Limb (tissue), 2 donors: Measurements from ENCODE around the gene PXDC1.
A peak's percentile ranks its signal among the peaks of the same experiment; 100 is the strongest.
"Not testable (repeated sequence)": the region's sequence is repeated elsewhere in the genome, so short reads cannot be mapped to it uniquely, and the experiment has no call there.

Experiments used
- DNase-seq, 2 donors: peaks; one replicate each; pipeline ENCODE4 v3.0.0-alpha.2; 2016; ENCODE audit errors: extremely low spot score in 2 of 2

PXDC1 gene

DNA sequence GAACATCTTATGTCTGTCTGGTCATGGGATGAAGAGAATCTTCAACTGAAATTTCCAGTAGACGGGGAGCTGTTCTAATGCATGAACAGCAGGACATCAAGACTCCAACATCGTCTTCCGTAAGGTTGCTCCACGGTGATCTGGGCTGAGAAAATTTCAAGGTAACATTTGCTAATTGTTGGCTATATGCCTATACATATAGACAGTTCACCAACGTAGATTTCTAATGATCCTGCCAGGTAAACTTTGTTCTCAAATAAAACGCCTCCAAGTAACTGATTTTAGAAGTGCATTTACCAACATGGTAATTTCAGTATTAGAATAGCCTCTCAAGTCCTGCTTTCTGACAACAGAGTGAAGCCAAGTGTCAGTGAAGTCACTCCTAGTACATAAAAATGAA lies 11.3 kb upstream of the PXDC1 start:
- DNase-seq, result no peak

DNA sequence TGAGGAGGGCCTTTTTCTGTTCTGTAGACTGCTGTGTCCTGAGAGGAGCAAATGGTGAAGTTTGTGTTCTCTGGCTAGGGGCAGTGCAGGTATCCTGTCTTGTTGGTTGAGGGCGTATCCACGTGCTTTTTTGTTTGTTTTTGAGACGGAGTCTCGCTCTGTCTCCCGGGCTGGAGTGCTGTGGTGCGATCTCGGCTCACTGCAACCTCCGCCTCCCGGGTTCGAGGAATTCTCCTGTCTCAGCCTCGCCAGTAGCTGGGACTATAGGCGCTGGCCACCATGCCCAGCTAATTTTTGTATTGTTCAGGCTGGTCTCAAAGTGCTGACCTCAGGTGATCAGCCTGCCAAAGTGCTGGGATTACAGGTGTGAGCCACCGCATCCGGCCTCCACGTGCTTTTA lies 10.8 kb upstream of the PXDC1 start:
- no peak for DNase-seq

DNA sequence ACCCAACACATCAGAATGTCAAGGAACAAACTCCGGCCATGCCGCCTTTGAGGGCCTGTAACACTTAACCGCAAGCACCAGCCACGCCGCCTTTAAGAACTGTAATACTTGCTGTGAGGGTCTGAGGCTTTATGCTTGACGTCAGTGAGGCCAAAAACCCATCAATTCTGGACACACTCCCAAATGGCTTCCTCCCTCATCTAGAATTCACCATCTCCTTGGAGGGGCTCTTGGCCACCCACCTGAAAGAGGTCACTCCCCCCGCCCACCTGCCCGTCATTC lies 10.4 kb upstream of the PXDC1 start:
- DNase-seq, result no peak

DNA sequence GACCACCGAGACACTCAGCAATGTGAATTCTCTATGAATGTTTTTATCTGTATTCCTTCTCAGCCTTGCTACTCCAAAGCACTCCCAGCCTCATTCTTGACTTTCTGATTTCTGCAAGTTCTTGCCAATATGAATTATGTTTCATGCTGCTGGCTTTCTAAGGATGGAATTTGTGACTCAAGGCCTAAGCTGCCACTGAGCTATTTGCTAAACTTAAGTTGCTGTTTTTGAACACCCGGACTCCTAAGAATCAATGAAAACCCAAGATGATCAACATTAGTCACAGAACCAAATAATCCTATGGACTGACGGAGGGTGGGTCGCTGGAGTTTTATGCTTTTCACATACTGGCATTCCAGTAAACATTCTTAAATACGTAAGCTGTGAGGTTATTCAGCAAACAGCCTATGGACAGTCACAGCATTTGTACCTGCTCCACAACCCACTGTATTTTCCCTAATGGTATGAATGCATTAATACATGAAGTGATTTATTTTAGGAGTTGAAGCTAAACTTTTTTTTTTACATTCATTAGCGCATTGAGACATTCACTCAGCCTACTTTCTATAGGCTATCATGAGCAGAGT lies 8.2 kb upstream of the PXDC1 start:
- no peak for DNase-seq

DNA sequence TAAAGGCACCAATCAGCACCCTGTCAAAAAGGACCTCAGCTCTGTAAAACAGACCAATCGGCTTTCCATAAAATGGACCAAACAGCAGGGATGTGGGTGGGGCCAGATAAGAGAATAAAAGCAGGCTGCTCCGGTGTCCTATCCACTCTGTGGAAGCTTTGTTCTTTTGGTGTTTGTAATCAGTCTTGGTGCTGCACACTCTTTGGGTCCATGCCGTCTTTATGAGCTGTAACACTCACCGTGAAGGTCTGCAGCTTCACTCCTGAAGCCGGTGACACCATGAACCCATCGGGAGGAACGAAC lies 7.3 kb upstream of the PXDC1 start:
- no peak for DNase-seq

DNA sequence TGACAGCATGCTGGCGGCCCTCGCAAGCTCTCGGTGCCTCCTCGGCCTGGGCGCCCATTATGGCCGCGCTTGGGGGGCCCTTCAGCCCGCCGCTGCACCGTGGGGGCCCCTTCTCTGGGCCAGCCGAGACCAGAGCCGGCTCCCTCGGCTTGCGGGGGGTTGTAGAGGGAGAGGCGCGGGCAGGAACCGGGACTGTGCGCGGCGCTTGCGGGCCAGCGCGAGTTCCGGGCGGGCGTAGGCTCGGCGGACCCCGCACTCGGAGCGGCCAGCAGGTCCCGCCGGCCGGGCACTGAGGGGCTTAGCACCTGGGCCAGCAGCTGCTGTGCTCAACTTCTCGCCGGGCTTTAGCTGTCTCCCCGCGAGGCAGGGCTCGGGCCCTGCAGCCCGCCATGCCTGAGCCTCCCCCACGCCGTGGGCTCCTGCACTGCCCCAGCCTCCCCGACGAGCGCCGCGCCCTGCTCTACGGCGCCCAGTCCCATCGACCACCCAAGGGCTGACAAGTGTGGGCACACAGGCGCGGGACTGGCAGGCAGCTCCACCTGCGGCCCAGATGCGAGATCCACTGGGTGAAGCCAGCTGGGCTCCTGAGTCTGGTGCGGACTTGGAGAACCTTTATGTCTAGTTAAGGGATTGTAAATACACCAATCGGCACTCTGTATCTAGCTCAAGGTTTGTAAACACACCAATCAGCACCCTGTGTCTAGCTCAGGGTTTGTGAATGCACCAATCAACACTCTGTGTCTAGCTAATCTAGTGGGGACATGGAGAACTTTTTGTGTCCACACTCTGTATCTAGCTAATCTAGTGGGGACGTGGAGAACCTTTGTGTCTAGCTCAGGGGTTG lies 6.7 kb upstream of the PXDC1 start:
- DNase-seq, result not testable (repeated sequence)

DNA sequence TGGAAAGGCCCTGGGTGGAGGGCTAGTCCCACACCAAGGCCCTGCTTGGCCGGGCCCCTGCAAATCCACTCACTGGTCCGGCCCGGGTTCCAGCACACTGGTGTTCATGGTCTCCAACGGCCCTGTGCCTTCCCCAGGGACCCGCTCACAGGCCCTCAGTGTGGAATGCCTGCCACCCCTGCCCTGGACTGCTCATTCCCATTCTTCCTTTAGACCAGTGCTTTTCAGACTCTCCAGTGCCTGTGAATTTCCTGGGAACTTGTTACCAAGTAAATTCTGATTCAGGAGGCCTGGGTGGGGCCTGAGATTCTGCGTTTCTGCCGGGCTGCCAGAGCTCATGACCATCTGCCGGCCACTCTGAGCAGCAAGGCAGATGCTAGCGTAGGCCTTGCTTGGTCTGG lies 5.7 kb upstream of the PXDC1 start:
- DNase-seq, result no peak

DNA sequence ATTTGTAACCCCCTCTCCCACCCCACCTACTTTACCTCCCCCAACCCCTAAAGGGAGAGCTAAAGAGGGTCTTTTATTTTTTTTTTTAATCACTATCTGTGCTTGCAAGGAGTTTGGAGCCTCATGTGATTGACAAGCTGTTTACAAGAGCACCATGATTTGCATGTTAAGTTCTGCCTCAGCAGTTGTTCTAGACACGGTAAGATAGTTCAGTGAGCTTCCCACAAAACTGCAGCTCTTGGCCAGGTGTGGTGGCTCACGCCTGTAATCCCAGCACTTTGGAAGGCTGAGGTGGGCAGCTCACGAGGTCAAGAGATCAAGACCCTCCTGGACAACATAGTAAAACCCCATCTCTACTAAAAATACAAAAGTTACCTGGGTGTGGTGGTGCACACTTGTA lies 5.0 kb upstream of the PXDC1 start:
- no peak for DNase-seq

DNA sequence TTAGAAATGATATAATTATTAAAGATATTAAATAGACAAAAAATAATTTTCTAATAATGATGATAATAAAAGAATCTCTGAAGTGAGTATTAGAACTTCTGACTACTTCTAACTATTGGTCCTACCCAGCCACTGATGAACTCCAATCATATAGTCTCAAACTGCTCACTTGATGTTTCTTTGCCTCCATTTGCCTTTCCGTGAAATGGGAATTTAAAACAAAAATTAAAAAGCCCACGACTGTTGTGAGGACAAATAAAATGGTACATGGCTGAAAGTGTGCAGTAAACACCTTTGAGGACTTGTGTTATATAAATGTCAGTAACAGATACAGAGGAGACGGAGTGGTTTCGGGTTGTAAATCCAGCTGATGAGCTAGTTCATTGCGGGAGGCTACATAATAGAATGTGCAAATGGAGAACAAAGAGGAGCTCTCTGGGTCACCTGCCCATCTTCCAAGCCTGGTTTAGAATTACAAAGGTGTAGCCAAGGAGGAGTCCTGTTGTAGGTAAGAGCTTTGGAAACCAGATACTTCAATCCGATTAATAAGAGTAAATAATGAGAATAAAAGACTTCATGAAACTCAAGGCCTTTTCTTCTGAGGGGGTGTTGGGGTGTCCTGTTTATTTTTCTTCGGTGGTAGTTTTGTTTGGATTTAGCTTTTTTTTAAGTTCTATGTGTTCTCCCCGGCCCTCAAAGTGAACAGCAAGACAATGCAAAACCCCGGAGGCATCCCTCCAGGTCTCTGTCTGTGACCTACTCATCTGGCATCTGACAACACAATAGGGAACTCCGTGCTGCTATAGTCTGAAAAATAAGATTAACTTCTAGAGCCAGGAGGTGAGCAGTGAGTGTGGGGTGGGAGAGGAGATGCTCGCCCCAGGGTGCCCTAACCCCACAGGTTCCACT lies 4.4 kb upstream of the PXDC1 start:
- DNase-seq, result no peak

DNA sequence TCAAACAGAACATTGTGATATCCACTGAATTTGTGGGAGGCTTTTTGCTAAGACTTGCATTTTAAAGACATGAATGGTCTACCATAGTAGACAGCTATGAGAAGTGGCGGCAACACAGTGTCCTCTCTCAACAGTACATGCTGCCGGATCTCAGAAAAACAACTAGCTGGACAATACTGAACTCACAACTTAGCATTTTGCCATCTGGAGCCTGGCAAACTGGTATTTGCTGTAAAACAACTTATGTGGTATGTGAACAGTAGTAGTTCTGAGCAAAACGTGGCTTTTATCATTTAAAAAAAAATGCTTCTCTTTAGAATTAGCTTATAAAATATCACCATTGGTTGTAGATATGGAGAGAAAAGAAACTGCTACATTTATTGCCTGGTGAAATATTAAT lies 3.3 kb upstream of the PXDC1 start:
- no peak for DNase-seq

DNA sequence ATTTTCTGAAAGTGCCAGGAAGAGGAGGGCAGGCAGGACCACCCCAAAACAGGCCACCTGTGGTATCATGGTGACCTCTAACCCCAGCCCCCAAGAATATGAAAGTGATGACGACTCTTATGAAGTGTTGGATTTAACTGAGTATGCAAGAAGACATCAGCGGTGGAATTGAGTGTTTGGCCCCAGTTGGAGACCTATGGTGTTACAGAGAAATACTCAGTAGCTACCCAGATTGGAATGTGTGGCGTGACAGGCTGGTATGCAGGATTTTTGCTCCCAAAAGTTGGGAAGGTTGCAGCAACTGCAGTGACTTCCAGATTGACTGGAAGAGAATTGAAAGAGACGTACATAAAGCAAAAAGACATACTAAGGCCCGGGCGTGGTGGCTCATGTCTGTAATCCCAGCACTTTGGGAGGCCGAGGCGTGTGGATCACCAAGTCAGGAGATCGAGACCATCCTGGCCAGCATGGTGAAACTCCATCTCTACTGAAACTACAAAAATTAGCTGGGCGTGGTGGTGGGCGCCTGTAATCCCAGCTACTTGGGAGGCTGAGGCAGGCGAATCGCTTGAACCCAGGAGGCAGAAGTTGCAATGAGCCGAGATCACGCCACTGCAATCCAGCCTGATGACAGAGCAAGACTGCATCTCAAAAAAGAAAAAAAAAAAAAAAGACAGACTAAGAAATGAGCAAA lies 2.7 kb upstream of the PXDC1 start:
- DNase-seq, result not testable (repeated sequence)

DNA sequence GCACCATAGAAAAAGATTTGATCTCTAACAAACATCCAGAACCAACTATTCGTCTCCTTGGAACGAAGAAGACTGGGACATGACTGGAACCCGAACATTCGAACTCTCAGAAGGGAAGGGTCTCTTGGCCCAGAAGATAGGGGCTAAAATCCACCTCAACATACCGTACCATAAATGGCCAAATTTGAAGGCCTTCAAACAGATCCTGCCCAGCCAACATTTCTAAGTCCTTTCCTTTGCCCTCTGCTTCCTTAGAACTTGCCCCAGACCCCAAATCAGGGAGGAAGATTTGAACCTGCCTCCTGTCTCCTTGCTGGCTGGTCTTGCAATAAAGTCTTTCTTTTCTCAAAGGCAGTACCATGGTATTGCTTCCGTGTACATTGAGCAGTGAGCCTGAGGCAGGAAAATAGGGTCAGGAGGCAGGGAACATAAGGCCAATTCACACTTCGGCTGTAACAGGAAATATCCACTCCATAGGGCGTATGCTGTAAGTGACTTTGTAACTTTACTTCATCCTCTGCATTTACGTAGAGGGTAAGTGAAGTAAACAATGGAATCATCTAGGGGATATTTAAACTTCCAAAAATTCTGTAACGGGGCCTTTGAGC lies 1.8 kb upstream of the PXDC1 start:
- no peak for DNase-seq

DNA sequence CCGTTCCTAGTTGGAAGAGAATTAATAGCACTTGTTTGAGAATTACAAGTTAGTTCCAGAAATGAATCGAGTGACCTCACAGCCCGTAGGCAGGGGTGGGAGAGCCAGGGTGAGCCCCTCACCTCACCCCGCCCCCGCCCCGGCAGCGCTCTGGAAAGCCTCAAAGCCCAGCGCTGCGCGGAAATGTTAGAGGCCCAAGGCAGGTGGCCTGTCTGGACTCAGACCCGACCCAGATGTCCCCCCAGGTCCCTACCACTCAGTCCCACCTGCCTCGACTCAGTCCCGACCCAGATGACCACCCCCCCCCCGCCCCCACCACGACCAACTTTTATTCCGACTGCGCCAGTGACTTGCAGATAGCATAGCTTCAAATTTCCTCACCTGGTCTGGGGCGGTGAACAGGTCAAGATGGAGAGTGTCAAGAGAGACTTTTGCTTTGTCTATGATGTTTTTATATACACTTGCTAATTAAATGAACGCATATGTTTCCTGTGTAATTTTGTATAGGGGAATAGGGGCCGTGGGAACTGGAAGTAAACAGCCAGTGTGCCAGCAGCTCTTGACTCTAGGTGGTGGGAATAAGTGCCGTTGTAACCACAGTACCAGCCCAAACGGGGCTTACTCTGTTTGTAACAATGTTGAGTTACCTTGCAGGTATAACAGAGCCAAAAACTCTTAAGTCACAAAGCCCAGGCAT lies 1.2 kb upstream of the PXDC1 start:
- no peak for DNase-seq

DNA sequence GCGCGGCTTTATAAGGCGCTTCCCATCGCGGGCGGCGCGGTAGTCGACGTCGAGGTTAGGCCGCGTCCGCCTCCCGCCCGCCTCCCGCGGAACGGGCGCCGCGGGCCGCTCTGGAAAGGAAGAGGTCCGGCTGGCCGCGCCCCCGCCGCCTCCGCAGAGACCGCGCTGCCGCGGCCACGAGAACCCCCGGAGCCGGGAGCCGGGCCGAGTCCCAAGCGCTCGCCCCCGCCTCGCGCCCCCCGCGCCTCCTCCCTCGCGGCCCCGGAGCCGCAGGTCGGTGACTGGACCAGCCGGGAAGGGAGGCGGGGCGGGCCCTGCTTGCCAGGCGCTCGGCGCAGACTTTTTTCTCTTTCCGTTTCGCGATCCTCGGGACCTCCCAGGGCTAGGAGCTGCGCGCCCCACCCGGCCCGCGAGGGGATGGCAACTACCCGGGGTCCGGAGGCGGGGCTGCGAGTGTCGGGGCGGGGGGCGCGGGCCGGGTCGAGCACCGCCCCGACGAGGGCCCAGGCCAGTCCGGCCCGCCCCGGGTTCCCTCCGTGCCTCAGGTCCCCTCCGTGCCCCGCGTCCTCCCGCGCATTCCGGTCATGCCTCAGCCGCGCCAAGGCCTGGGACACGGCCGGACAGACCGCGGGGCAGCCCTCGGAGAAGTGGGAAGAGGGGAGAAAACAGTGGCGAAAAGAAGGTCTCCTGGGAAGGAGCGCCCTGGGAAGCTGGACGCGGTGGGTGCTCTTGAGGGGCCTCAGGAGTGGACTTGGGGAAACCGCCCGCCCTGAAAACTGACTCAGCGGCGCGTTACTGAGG lies 417 bp upstream of the PXDC1 start:
- peak; percentile 89 to 92 for DNase-seq

DNA sequence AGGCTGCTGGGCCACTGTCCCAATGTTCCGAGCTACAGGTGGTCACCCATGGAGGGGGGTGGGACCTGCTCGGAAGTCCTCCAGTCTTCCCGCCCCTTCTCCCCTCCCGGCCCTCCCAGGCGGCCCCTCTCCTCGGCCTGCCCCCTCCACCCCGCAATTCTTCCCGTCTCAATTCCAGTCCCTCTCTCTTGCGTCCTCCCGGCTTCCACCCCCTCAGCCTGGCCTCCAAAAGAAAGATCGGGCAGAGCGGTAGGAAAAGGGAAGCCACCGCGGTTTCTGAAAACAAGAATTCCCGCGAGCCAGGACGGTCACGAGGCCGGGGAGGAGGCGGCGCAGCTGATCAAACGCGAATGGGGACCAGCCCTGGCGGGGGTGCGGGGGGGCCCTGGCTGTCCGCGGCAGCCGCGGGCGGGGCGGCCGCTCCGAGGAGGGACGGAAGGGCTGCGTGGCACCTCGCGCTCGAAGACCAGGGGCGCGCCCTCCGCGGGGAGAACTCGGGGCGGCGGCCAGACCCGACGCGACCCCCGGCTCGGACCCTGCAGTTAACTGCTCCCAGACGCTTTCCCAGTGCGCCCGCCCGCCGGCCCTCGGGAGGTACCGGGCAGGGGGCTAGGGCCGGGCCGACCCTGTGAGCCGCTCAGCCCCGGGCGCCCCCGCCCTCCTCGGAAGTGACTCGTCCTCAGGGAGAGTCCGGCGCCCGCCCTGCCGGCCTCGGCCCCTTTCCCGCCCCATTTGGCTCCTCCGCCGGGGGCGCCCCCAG lies 1.0 kb downstream of the PXDC1 start:
- DNase-seq, result peak in 1 of 2 donors; percentile 82

DNA sequence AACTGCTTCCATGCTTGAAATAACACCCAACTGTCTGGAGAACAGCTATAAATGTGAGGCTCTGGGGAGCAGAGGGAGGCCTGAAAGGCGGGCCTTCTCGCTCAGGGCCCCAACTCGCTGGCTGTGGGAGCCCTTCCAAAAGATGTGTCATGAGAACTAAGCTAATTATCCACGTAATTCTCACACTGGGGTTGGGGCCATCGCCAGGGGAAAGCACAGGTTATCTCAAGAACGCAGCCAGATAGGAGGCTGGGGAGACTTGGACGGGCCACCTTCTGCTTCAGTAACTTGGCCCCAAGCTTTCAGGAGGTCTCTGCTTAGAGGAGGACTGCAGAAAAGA lies 1.6 kb downstream of the PXDC1 start:
- DNase-seq, result no peak

DNA sequence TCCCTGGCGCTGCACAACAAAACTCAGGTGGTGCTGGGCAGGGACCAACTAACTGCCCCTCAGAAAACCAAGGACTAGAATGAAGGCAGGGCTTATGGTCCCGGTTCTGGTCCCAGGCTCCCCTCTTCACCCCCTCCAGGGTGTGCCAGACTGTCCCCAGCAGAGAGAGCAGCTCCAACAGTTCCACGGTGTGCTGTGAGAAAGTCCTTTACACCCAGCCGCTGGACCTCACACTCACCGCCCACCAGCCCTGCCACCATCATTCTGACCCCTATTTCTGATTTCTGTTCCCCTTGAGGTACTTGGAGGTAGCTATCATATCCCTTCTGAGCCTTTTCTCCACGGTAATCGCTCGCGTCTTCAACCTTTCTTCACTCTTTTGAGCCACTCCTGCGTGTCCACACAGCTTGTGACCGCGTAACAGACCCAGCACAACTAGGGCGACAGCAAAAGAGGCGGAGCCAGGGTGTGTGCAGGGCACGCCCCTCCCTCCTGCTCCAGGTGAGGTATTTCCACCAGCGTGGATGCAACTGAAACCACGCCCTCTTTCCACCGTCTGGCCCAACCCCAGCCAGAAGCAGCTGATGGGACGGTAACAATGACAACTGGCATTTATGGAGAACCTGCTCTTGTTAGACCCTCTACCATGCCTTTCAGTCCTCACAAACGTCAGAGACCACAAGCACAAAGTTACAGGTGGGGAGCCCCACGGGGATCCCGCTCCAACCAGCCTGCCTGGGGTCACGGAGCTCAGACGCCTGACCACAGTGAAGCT lies 2.3 kb downstream of the PXDC1 start:
- no peak for DNase-seq

DNA sequence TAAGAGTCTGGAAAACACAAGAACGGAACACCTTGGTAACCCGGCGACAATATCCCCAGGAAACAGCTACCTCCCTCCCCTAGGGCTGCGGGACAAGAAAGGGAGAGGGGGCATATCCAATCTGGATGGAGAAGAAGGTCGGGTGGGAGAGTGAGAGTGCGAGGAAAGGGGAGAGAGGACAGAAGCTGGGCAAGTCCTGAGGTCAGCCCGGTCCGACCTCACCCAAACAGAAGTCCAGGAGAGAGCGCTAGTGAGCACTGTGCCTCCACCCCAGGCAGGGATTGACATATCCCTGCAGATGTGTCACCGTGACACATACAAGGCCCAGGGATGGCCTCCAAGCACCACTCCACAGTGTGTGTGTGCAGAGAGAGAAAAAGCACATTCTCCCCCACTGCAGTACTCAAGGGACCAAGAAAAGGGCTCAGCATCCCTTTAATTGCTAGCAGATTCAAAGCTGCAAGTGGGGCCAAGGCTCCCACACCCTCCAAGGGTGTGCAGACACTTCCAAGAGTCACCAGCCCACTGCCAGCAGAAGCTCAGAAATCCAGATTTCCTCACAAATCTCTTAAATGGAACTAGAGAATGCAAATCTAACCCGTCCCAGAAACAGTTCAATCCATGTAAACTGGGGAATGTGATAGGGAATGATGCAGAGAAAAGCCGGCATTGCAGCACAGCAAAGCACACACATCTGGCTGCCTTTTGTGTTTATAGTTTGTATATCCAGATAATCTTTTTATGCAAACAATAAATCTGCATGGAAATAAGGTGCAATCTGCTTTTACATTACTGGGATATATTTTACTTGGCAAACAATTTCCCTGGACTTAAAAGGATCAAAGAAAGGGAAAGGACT lies 3.1 kb downstream of the PXDC1 start:
- DNase-seq, result peak in 1 of 2 donors; percentile 69
